K562 (cell line): ENCODE results near the gene CD6. TPM values are rescaled to one million over a fixed set of nuclear protein-coding genes. Genes with fewer than 3 reads are reported as not detected.

Experiments used
- ATAC-seq: fragments of 200-7000 bp; cut with Tn5 transposase; 3 replicates; pipeline ENCODE4 v1.9.1; 2020; ENCODE audit warnings: moderate library complexity
- BruUV-seq: library from RNA; stranded (reverse); fragments of 400-500 nt; replicated peaks from 2 replicates; lab custom pipeline; 2021; lab: Mats Ljungman, UMichigan
- CTCF ChIA-PET: fragments of 300-600 bp; formaldehyde crosslinking; extraction: SDS; loops from one replicate; lab custom pipeline; 2021; ENCODE audit warnings: low intra/inter-chr PET ratio; lab: Yijun Ruan, JAX
- POLR2A ChIA-PET: fragments of 300-600, 350-650 bp; sonication (Branson Sonifier 250); formaldehyde crosslinking; extraction: SDS; loops from one replicate; lab custom pipeline; 2021; ENCODE audit warnings: antibody characterized with exemption, inconsistent platforms; lab: Yijun Ruan, JAX
- DNase-seq, 4 experiments: peaks; one replicate each; pipeline versions ENCODE4 v3.0.0 to v3.0.0-alpha.2; 2011 to 2018; ENCODE audit warnings: low spot score in 3 of 4, mixed read lengths in 3 of 4; ENCODE audit errors: extremely low read depth in 1 of 4
- FAIRE-seq: peaks from 2 replicates; lab custom pipeline; 2011; peaks lifted over from hg19 to GRCh38; lab: Jason Lieb, UNC
- H2AFZ ChIP-seq: 2 replicates; pipeline ENCODE4 v1.6.0; 2011; ENCODE audit warnings: low read depth, low read length, control low read depth, inconsistent platforms
- H3K27ac ChIP-seq: fragments of 200-600 bp; 3 replicates; pipeline ENCODE4 v1.8.0; 2011; ENCODE audit warnings: low read depth, mild to moderate bottlenecking, control low read depth, inconsistent platforms, low read length, moderate library complexity, mixed read lengths; ENCODE audit errors: extremely low read depth
- H3K27me3 ChIP-seq, 2 experiments: fragments of 300-600 bp in 1 of 2; 2 replicates in 1 of 2; 3 replicates in 1 of 2; pipeline versions ENCODE4 v1.6.0 to v1.8.0; 2011; ENCODE audit warnings: inconsistent platforms in 2 of 2, low read length in 2 of 2, mild to moderate bottlenecking in 1 of 2, mixed read lengths in 1 of 2, moderate library complexity in 1 of 2; ENCODE audit not compliant: control insufficient read depth in 2 of 2, insufficient read depth in 2 of 2
- H3K36me3 ChIP-seq: fragments of 300-600 bp; 3 replicates; pipeline ENCODE4 v1.8.0; 2011; ENCODE audit warnings: mild to moderate bottlenecking, low read length, inconsistent platforms; ENCODE audit not compliant: control insufficient read depth, insufficient read depth
- H3K4me1 ChIP-seq, 2 experiments: fragments of 200-600 bp in 1 of 2; replicated peaks in 1 of 2; 2 replicates in 1 of 2; 3 replicates in 1 of 2; pipeline versions ENCODE4 v1.5.1 to v1.8.0; 2011; ENCODE audit warnings: inconsistent platforms in 2 of 2, low read length in 2 of 2, mild to moderate bottlenecking in 1 of 2, mixed read lengths in 1 of 2, moderate library complexity in 1 of 2; ENCODE audit not compliant: control insufficient read depth in 2 of 2, insufficient read depth in 2 of 2
- H3K4me2 ChIP-seq: 2 replicates; pipeline ENCODE4 v1.6.1; 2011; ENCODE audit warnings: low read length, control low read depth, inconsistent platforms, mixed read lengths; ENCODE audit not compliant: insufficient read depth
- H3K4me3 ChIP-seq: fragments of 200-600 bp; sonication (generic), shearing (Covaris generic); 2 replicates; pipeline ENCODE4 v1.5.1; 2016; ENCODE audit warnings: control low read depth, inconsistent platforms
- H3K79me2 ChIP-seq: fragments of 200-600 bp; 3 replicates; pipeline ENCODE4 v1.8.0; 2011; ENCODE audit warnings: low read length, inconsistent platforms; ENCODE audit not compliant: control insufficient read depth, insufficient read depth
- H3K9ac ChIP-seq, 2 experiments: 2 replicates each; pipeline versions ENCODE4 v1.6.0 to v1.6.1; 2011; ENCODE audit warnings: low read depth in 2 of 2, low read length in 2 of 2, control low read depth in 1 of 2, inconsistent platforms in 1 of 2, mild to moderate bottlenecking in 1 of 2, mixed read lengths in 1 of 2; ENCODE audit not compliant: insufficient read depth in 1 of 2
- H3K9me1 ChIP-seq: one replicate; pipeline ENCODE4 v1.6.0; 2011; ENCODE audit warnings: inconsistent platforms, mild to moderate bottlenecking, low read length, moderate library complexity; ENCODE audit not compliant: control insufficient read depth, insufficient read depth
- H3K9me3 ChIP-seq: replicated peaks from 2 replicates; pipeline ENCODE4 v1.5.1; 2011; ENCODE audit warnings: low read depth, low read length, inconsistent platforms; ENCODE audit not compliant: control insufficient read depth, insufficient read depth
- H4K20me1 ChIP-seq: replicated peaks from 2 replicates; pipeline ENCODE4 v1.6.1; 2011; ENCODE audit warnings: low read length, inconsistent platforms, mixed read lengths; ENCODE audit not compliant: control insufficient read depth, insufficient read depth
- CHD2 ChIP-seq: IDR thresholded peaks from 2 replicates; pipeline ENCODE4 v1.6.1; 2011; ENCODE audit warnings: low read depth, low read length
- ELK3 ChIP-seq: fragments of 450-650 bp; formaldehyde crosslinking; IDR thresholded peaks from 2 replicates; pipeline ENCODE4 v1.4.0; 2020; ENCODE audit warnings: mild to moderate bottlenecking
- WGBS: fragments of 100-300 bp; shearing (Covaris generic); methylation state at CpG from one replicate; pipeline ENCODE4 v1.1.6; 2016; ENCODE audit warnings: low coverage, mixed read lengths; ENCODE audit not compliant: insufficient coverage; ENCODE audit errors: missing lambda C conversion rate; 5-methylcytosine and 5-hydroxymethylcytosine counted together
- in situ Hi-C: fragments of 300-500 bp; cut with MboI; formaldehyde crosslinking; loops from 4 replicates; pipeline ENCODE4 v1.15.0; 2018; ENCODE audit warnings: inconsistent platforms, mixed read lengths
- intact Hi-C: fragments of 100-400 bp; cut with micrococcal nuclease; formaldehyde crosslinking; loops from 2 replicates; pipeline ENCODE4 v1.14.2; 2022
- polyA plus RNA-seq, 8 experiments: library from polyadenylated mRNA; depleted of rRNA in 4 of 8; stranded (reverse) in 5 of 8; unstranded in 3 of 8; fragments of >200 nt; fragmentation: Nextera tagmentation in 2 of 8; fragmentation: Illumina TruSeq in 1 of 8; extraction: Ambion mirVana in 2 of 8; extraction: Trizol in 1 of 8; gene quantifications; 2 replicates each; pipeline versions ENCODE4 v1.2.1 to v1.2.3, GENCODE V29; 2011 to 2014; ENCODE audit warnings: inconsistent platforms in 1 of 8, missing spikeins in 1 of 8
- total RNA-seq, 7 experiments: library from RNA; depleted of rRNA in 6 of 7; stranded (reverse); fragments of >200 nt in 6 of 7; fragmentation: Illumina TruSeq in 2 of 7; extraction: Trizol in 2 of 7; gene quantifications; 2 replicates each; pipeline versions ENCODE4 v1.2.1 to v1.2.3, GENCODE V29; 2011 to 2021; ENCODE audit warnings: low replicate concordance in 1 of 7
- TF ChIP-seq, protein P1 (sequence below), 2 experiments: fragments of 450-650 bp in 1 of 2; sonication (generic) in 1 of 2; formaldehyde crosslinking in 1 of 2; IDR thresholded peaks; 2 replicates each; pipeline versions ENCODE4 v1.7.1 to v1.9.0; 2016 to 2022; ENCODE audit warnings: inconsistent platforms in 1 of 2, mild to moderate bottlenecking in 1 of 2, missing genetic modification reagents in 1 of 2
- TF ChIP-seq, protein P2 (sequence below): fragments of 450-650 bp; formaldehyde crosslinking; IDR thresholded peaks from 2 replicates; pipeline ENCODE4 v1.4.0; 2020; ENCODE audit warnings: mild to moderate bottlenecking, moderate library complexity
- TF ChIP-seq, protein P3 (sequence below): sonication (generic); formaldehyde crosslinking; IDR thresholded peaks from 2 replicates; pipeline ENCODE4 v1.8.1; 2022; ENCODE audit warnings: missing genetic modification reagents
- TF ChIP-seq, protein P4 (sequence below): fragments of 250-450 bp; sonication (Bioruptor Pico); IDR thresholded peaks from 2 replicates; pipeline ENCODE4 v1.8.0; 2022; ENCODE audit warnings: inconsistent platforms

CD6 gene
- total and polyA plus RNA-seq, 9 of the 15 experiments (the other 6 are each of a cell fraction or from before 2014, with no cell fraction given), result 0.84 TPM; not detected in 8

DNA sequence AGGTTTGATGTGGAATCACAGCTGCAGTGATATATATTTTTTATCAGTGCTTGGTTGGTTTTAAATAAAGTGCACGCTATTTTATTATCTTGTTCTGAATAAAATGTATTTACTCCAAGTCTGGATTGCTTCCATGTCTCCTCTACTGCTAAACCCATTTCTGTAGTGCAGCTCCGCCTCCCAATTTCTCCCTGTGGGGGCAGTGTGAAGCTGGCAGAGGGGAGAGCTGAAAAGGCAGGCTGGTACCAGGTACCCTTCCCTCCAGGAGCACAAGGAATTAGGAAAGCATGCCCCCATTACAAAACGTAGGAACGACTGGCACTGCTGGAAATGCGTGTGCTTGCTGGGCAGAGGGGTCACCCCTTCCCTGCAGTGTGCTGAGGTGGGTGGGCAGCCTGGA, 48.2 kb upstream of the CD6 start:
- FAIRE-seq (no peak), DNase-seq (no peak), ATAC-seq (no peak)
- Histone ChIP-seq H3K27me3 (peaks cover 29 to 39% of the 10 kb centered on the region in 2 experiments), H3K9me1 (no peaks in the 10 kb centered on the region), H3K79me2 (peaks cover 10% of the 10 kb centered on the region; the same call in 2 of the 3 replicates), H3K27ac (no peak overlapping the region), H3K36me3 (peaks cover 43% of the 10 kb centered on the region), H3K4me3 (no peak overlapping the region), H3K9ac (no peak overlapping the region), H4K20me1 (peaks cover 5% of the 10 kb centered on the region; the same call in 1 of the 2 replicates), H3K4me1 (peaks cover 5 to 22% of the 10 kb centered on the region in 2 experiments; a peak in 4 of 5 replicates), H3K4me2 (no peak overlapping the region), H2AFZ (no peak overlapping the region), H3K9me3 (no peaks in the 10 kb centered on the region)
- intact Hi-C loops, result no loop called here
- in situ Hi-C loops, result no loop called here
- 69% methylated on average over 5 of the region's 5 CpGs for WGBS
- CTCF ChIA-PET, result no interaction called here
- BruUV-seq, result no TSS peak
- POLR2A ChIA-PET, result interaction anchor here (0.9 to 1.6 kb wide), 3 partner anchors 10 to 28 kb away, joined by 3 to 7 read pairs (median 6); no protein-coding TSS in a partner anchor
- TF ChIP-seq, protein P1, sequence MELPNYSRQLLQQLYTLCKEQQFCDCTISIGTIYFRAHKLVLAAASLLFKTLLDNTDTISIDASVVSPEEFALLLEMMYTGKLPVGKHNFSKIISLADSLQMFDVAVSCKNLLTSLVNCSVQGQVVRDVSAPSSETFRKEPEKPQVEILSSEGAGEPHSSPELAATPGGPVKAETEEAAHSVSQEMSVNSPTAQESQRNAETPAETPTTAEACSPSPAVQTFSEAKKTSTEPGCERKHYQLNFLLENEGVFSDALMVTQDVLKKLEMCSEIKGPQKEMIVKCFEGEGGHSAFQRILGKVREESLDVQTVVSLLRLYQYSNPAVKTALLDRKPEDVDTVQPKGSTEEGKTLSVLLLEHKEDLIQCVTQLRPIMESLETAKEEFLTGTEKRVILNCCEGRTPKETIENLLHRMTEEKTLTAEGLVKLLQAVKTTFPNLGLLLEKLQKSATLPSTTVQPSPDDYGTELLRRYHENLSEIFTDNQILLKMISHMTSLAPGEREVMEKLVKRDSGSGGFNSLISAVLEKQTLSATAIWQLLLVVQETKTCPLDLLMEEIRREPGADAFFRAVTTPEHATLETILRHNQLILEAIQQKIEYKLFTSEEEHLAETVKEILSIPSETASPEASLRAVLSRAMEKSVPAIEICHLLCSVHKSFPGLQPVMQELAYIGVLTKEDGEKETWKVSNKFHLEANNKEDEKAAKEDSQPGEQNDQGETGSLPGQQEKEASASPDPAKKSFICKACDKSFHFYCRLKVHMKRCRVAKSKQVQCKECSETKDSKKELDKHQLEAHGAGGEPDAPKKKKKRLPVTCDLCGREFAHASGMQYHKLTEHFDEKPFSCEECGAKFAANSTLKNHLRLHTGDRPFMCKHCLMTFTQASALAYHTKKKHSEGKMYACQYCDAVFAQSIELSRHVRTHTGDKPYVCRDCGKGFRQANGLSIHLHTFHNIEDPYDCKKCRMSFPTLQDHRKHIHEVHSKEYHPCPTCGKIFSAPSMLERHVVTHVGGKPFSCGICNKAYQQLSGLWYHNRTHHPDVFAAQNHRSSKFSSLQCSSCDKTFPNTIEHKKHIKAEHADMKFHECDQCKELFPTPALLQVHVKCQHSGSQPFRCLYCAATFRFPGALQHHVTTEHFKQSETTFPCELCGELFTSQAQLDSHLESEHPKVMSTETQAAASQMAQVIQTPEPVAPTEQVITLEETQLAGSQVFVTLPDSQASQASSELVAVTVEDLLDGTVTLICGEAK (IDR thresholded peaks at IDR 0.05), result no peak
- TF ChIP-seq, protein P1 (CRISPR knock-in tag; IDR thresholded peaks at IDR 0.05), result no peak
- TF ChIP-seq CHD2 (no peak), ELK3 (CRISPR knock-in tag) (no peak)
- TF ChIP-seq, protein P2, sequence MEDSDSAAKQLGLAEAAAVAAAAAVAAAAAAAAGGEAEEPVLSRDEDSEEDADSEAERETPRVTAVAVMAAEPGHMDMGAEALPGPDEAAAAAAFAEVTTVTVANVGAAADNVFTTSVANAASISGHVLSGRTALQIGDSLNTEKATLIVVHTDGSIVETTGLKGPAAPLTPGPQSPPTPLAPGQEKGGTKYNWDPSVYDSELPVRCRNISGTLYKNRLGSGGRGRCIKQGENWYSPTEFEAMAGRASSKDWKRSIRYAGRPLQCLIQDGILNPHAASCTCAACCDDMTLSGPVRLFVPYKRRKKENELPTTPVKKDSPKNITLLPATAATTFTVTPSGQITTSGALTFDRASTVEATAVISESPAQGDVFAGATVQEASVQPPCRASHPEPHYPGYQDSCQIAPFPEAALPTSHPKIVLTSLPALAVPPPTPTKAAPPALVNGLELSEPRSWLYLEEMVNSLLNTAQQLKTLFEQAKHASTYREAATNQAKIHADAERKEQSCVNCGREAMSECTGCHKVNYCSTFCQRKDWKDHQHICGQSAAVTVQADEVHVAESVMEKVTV (CRISPR knock-in tag), result no peak
- TF ChIP-seq, protein P3, sequence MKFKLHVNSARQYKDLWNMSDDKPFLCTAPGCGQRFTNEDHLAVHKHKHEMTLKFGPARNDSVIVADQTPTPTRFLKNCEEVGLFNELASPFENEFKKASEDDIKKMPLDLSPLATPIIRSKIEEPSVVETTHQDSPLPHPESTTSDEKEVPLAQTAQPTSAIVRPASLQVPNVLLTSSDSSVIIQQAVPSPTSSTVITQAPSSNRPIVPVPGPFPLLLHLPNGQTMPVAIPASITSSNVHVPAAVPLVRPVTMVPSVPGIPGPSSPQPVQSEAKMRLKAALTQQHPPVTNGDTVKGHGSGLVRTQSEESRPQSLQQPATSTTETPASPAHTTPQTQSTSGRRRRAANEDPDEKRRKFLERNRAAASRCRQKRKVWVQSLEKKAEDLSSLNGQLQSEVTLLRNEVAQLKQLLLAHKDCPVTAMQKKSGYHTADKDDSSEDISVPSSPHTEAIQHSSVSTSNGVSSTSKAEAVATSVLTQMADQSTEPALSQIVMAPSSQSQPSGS (CRISPR knock-in tag), result no peak
- TF ChIP-seq, protein P4, sequence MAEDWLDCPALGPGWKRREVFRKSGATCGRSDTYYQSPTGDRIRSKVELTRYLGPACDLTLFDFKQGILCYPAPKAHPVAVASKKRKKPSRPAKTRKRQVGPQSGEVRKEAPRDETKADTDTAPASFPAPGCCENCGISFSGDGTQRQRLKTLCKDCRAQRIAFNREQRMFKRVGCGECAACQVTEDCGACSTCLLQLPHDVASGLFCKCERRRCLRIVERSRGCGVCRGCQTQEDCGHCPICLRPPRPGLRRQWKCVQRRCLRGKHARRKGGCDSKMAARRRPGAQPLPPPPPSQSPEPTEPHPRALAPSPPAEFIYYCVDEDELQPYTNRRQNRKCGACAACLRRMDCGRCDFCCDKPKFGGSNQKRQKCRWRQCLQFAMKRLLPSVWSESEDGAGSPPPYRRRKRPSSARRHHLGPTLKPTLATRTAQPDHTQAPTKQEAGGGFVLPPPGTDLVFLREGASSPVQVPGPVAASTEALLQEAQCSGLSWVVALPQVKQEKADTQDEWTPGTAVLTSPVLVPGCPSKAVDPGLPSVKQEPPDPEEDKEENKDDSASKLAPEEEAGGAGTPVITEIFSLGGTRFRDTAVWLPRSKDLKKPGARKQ (CRISPR knock-in tag), result no peak
